Brain pericyte (primary cell): ENCODE measurements around the gene SHANK1.

Source experiments
- DNase-seq: peaks from one replicate; pipeline ENCODE4 v3.0.0-alpha.2; 2012; ENCODE audit warnings: low read depth, low spot score

Gene SHANK1

DNA sequence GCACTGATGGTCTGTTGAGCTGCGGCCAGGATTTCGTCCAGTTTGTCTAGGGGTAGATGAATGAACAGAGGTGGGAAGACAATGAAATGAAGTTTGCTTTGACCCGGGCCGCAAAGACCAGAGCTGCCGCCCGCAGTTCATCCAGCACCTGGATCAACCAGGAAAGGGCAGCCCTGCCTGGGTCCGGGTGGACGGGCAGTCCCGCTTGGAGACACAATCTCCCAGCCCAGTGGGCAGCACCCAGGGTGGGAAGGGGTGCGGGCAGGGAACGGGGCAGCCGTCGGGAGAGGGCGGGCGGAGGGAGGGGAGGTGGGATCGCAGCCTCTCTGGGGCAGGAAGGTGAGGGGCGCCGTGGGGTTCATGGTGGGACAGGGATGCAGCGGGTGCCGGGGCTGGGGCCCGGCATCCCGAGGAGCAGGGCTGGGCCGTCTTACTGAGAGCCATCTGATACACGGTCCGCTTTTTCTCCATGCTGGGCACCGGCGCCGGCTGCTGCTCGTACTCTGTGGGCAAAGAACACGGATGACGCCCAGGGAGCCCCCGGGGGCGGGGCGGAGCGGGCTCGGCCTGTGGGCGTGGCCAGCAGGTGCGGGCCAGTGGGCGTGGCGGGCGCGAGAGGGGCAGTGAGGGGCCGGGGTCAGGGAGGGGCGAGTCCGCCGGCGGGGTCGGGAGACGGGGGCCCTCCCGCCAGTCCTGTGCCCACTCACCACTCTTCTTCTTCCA, 33.1 kb downstream of the SHANK1 start:
- no peak for DNase-seq

DNA sequence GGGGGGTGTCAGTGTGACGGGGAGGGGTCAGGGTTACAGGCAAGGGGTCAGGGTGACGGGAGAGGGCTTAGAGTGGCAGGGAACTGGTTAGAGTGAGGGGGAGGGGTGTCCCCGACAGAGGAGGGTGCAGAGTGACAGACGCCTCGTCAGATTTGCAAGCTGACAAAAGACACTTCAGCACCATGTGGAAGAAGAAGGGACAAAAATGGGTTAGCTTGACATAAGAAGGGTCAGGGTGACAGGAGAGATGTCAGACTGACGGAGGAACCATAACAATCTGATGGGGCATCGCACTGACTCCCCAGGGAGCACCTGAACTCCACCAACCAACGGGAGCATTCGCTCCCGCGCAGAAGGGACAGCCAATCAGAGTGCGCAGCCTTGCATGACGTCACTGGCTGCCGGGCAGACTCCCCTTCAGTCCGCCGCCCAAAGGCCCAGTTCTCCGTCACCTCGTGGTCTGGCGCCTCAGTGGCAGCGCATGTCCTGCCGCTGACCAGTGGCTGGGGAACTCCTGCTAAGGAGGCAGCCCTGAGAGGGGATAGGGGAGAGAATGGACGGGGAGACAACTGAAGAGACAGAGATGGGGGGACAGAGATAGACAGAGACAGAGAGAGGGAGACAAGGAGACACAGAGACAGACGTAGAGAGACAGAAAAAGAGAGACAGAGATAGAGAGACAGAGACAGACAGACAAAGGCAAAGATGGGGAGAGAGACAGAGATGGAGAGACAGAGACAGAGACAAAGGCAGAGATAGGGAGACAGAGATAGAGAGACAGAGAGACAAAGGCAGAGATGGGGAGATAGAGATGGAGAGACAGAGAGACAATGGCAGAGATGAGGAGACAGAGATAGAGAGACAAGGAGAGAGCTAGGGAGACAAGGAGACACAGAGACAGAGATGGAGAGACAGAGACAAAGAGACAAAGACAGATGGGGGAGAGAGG, 40.2 kb downstream of the SHANK1 start:
- DNase-seq: no peak

DNA sequence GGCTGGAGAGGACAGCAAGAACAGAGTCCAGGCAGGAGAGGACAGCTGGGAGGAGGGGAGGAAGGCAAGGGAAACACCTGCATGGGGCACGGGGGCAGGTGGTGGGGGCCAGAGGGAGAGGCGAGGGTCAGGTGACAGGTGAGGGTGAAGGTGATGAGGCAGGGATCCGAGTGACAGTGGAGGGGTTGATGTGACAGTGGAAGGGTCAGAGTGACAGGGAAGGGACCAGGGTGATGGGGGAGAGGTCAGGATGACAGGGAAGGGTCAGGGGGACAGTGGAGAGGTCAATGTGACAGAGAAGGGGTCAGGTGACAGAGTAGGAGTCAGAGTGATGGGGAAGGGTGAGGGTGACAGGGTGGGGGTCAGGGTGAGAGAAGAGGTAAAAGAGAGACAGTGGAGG, 41.3 kb downstream of the SHANK1 start:
- DNase-seq: no peak

DNA sequence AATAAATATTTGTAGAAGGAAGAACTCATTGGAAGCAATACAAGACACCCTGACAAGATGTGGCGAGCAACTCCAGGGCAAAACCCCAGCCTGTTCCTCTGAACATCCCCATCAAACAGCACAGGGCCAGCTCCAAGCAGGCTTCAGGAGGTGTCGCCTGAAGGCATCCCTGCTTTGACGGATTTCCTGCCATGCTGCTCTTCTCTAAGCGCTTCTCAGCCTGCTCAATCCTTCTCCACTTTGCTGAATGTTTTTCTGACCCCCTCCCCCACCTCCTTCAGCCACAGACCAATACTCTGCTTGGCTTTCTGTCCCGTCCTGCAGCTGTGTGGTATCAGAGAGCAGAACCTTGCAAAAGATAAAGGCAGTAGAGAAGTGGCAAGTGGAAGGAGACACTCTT, 42.0 kb downstream of the SHANK1 start:
- DNase-seq: no peak

DNA sequence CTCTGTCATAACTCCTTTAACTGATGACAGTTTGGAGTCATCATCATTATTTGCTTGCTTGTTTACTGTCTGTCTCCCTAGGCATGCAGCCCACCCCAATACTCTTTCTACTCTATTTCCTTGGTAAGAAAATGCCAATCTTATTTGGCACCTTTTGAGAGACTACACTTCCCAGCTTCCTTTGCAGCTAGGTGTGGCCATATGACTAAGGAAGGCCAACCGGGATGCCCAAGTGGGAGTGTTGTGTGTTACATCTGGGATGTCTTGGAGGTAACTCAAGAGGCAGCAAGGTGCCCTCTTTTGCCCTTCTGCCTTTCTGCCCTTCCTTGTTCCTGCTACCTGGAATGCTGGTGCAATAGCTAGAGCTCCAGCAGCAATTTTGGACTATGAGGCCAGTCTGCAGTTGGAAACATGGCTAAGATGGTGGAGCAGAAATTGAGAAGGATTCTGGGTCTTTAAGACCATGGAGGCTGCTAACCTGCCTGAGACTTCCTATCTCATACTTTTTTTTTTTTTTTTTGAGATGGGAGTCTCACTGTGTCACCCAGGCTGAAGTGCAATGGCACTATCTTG, 42.9 kb downstream of the SHANK1 start:
- no peak for DNase-seq

DNA sequence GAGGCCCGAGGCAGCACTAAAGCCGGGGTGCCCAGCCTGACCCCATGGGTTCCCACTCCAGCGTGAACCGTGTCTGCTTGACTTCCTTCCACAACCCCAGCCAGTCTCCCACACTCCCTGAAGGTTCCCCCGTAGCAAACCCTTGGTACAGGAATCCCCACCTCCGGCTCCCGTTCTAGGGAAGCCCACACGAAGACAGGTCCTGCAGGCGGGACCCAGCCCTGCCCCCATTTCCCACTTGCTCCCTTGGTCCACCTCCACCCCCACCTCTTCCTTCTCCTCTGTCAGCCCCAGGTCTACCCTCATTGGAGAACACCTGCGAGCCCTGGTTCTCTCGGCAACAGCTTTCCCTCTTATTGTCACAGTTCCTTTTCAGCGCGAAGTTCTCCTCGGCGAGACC, 46.5 kb downstream of the SHANK1 start:
- no peak for DNase-seq

DNA sequence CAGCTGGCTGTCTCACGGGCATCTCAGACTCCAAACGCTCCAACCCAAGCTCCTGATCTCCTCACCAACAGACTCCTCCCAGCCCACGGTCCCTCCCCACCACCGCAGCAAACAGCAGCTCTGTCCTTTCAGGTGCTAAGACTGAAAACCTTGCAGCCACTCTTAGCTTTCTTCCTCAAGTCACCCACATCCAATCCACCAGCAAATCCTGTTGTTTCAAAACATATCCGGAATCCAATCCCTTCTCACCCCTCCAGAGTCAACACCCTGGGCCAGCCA, 49.6 kb downstream of the SHANK1 start:
- DNase-seq: no peak

DNA sequence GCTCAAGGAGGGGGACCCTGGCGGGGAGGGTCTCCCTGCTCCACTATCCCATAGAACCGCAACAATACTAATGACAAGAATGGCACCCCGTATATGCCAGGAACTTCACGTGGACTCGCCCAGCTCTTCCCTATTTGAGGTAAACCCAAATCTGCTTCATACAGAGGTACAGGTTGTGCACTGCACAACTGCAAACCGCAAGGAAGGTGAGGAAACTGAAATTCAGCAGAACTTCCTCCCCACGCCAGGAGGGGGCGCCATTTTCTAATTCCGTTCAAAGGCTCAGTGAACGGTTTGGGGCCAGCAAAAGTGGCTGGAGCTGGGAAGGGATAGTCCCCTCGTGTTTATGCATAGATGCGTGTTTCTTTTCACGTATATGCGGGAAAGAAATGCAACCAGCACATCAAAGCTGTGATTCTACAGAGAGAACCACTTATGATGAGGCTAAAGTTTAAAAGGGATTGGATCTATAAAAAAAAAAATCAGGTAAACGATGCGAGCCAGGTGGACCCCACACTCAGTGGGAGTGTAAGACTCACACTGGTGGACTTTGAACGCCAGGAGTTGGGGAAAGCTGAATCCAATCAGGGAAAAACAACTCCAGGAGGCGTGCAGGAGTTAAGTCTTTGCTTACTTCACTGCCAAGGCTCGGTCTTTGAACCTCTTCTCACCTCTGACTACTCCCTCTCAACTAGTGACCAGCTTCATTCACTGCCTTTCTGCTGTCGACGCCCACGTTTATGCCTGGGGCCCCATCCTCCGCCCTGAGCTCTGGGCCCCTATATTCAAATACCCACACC, 50.1 kb downstream of the SHANK1 start:
- DNase-seq: no peak

DNA sequence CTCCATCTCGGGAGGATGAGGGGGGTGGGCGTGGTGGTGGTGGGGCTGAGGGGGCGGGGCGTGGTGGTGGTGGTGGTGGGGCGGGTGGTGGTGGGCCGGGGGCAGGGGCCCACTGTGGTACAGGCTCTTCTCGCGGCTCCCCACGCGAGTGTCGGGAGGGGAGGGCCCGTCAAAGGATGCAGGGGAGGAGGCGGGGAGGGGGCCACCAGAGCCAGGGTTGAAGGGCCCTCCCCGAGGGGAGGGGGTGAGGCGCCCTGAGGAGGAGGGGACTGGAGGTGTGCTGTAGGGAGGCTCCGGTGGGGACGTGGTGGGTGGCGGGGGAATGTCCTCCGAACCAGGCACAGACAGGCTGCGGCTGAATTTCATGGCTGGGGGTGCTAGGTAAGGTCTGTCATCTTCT, 50.7 kb downstream of the SHANK1 start:
- DNase-seq: no peak

DNA sequence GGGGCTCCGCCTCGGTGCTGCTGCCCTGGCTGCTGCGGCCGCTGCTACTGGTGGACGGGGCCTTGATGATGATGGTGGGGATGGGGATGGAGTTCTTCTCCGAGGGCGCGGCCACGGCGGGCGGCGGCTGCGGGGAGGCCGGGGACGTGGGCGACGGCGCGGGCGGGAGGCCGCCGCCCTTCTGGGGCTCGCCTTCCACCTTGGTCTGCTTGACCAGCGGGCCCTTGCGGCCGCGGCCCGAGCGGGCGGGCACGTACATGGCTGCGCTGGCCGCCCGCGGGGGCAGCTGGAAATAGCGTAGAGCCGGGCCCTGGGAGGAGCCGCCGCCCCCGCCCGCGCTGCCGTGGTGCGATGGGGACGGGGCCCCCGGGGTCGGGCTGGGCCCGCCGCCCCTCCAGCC, 51.2 kb downstream of the SHANK1 start:
- DNase-seq: no peak

DNA sequence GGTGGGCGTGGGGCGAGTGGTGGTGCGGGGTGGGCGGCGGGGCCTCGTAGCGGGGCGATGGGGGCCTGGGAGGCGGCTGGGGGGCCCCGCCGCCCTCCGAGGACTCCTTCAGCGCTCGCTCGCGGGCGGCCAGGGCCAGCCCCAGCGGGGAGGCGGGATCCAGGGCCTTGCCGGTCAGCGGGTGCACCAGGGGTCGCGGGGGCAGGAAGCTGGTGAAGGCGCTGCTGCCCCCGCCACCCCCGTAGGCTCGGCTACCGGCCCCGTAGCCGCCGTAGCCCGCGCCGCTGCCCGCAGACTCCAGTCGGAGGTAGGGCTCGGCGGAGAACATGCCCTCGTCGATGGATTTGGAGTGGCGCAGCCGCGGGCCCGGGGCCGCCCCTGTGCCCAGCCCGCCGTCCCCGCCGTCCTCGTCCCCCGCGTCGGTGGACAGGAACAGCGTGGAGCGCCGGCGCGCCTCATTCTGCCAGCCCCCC, 51.8 kb downstream of the SHANK1 start:
- no peak for DNase-seq

DNA sequence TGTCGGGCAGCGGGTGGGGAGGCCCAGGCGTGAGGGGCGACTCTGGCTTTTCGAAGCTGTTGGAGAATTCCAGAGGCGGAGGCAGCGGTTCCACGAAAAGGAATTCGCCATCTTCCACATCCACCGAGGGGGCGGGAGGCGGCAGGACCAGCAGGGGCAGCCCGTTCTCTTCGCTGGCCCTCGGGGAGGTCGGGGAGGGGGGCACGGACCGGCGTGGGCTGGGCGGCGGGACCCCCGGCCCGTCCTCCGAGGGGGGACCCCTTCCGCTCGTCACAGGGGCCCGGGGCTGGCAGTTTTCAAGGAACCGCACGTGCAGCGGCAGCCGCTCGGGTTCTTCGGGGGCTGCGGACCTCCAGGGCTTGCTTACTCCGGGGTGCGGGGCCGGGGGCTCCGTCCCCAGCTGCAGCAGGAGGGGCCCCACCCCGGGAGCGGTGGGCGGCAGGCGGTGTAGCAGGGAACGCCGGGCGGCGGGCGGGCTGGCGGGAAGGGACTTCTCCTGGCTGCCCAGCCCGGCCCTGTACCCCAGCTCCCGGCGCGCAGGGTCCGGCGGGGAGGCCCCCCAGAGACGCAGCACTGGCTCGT, 52.3 kb downstream of the SHANK1 start:
- no peak for DNase-seq

DNA sequence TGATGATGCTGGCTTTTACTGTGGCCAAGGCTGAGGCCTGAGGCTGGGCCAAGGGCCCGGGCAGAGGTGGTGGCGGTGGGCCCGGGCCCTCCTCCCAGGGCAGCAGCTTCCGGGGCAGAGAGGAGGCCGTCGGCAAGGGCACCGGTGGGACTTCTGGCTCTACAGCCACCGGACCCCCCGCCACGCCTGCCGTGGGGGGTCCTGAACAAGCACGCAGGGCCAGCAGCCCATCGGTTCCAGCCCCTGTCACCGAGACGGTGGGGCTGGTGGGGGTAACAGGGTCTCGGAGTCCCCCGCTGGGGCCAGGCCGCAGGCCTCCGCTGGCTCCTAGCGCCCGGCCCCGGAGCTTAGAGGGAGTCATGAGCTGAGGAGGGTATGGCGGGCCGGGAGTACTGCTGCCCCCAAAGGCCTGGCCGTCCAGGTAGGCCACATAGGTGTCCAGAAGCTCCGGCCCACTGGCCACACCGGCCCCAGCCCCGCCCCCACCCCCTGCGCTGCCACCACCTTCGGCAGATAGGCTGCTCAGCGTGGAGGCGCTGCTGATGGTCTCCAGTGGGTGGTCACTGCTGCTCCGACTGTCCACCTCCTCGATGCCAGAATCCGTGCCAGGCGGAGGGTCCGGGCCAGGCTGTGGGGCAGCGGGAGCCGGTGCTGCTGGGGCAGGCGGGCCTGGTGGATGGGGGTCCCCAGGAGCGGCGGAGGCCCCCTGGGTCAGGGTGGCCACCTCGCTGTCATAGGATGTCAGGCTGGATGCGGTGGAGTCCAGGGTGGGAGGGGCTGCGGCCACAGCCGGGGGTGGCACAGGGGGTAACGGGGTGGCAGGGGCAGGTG, 53.0 kb downstream of the SHANK1 start:
- no peak for DNase-seq

DNA sequence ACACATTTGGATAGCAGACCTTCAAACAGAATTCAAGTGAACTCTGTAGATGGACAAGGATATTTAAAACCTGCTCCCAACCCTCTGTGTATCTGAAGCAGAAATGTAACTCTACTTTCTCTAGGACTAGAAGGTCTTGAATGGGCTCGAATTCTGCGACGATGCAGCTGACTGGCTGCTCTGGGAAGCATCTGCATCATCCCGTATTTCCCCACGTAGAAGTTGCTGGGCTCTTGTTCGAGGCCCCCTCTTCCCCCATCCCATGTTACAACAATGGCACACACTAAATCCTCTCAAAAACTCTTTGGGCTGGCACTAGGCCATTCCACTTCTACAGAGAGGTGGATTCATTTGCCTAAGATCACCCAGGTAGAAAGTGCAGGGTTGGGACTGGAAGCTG, 55.4 kb downstream of the SHANK1 start:
- DNase-seq: no peak

DNA sequence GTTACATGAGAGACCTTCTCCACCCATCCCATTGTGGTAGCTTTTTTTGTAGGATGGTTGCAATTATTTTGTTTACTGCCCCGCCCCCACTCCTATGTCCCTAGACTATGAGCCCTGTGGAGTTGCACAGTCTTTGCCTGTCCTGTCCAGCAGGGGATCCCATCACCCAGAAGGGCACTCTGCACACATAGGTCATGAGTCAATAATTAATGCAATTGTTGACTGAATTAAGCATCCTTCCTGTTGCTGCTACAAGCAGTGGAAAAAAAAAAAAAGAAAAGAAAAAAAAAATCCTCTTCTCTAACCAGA, 56.2 kb downstream of the SHANK1 start:
- no peak for DNase-seq

DNA sequence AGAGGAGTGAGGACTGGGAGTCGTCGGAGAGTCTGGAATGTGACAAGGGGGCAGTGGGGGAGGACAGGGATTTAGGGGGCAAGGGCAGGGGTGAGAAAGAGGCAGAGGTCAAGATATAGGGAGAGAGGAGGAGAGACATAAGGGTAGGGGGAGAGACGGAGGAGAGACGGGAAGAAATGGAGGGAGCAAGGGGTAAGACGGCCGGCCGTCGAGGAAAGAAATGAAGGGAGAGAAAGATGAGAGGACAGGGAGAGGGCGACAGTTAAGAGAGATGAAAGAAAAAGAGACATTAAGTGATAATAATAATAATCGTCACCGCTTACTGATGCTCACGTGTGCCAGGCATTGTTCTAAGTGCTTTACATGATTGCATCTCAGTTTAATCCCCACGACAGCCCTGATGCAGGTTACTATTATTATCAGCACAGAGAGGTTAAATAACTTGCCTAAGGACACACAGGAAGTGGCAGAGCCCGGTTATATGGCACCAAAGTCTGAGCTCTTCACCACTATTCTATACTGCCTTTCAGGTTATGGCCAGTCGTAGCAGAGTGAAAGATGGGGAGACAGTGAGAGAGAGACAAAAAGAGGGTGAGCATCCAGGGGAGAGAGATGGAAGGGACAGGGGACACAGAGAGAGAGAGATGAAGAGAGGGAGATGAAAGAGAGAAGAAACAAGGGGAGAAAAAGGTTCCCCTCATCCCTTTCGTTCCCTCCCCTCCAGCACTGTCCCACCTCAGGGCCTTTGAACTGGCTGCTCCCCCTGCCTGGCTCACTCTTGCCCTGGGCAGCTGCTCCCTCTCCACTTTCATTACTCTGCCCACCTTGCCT, 56.7 kb downstream of the SHANK1 start:
- DNase-seq: no peak

DNA sequence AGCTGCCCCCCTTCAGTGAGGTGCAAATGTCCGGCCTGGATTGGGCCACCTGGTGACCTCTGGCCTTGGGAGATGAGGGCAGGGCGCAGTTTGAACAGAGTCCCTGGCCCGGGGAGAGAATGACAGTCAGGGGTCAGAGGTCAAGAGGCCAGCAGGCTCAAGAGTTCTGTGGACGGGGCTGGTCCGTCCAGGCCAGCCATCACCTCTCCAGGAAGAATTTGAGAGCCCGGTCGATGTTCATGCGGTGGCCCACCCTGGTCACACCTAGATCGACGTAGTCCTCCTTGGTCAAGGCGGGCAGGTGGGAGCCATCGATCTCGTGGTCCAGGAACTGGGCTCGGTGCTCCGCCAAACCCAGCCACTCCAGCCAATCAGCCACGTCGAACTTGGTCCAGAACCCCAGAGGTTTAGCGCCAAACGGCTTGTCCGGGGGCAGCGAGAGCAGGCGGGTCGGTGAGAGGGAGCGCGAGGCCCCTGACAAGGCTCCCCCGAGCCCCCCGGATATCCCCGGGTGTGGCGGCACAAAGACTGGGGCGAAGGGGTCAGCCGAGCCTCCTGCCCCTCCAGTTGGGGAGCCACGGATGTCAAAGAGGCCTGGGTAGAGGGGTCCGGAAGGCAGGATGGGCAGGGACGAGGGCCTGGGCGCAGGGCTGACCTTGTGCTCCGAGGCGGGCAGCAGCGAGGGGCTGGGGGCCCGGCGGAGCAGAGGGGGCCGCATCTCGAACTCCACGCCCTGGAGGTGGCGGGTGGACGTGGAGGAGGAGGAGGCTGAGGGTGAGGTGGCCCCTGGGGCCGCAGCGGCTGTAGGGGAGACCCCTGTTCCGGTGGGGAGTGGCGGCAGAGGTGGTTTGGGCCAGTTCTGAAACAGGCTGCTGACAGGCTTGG, 57.6 kb downstream of the SHANK1 start:
- DNase-seq: no peak

DNA sequence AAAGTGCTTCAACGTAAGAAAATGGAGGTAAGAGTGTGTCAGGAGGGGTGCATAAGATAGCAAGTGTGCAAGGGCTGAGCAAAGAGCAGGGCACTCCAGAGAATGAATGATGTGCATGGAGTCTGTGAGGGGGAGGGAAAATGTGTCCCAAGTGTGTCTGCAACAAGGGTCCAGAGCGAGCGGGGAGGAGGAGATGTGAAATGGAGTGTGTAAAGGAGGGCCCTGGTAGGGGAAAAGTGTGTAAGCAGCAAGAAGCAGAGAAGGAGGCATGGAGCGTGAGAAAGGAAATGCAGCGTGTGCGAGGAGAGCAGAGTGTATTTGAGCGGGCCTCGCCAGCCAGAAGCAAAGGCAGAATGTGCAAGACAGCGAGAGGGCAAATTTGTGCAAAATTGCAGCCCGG, 58.6 kb downstream of the SHANK1 start:
- DNase-seq: no peak

DNA sequence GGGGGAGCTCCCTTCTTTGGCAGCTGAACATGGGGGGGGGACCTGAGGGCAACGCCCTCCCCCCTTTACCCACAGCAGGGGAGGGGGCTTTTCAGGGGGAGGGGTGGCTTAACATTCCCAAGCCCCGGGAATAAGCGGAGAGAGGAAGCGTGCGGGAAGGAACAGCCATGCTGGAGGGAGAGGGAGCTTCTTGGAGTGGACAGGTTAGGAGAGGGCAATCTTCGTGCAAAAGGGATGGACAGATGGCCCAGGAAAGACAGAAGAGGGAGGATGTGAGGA, 59.6 kb downstream of the SHANK1 start:
- DNase-seq: no peak
